Activated CD8-positive, alpha-beta T cell treated with anti-CD3 and anti-CD28 coated beads for 36 hours (primary cell): ENCODE data around the gene STEAP1. TPM values are rescaled to one million over a fixed set of nuclear protein-coding genes. Genes with fewer than 3 reads are reported as not detected.
"Not testable (repeated sequence)": the region's sequence is repeated elsewhere in the genome, so short reads cannot be mapped to it uniquely, and the experiment has no call there.

Source experiments
- ATAC-seq: fragments of 200-7000 bp; cut with Tn5 transposase; one replicate; pipeline ENCODE4 v1.10.0; 2021; ENCODE audit warnings: mild to moderate bottlenecking, moderate library complexity
- CTCF ChIA-PET: fragments of 350-600 bp; sonication (Branson Sonifier 250); formaldehyde crosslinking; loops from one replicate; lab custom pipeline; 2021; ENCODE audit warnings: antibody characterized with exemption; lab: Charles Lee
- POLR2A ChIA-PET: fragments of 350-600 bp; sonication (Branson Sonifier 250); formaldehyde crosslinking; loops from one replicate; lab custom pipeline; 2021; ENCODE audit warnings: antibody characterized with exemption; lab: Charles Lee
- DNase-seq: peaks from one replicate; pipeline ENCODE4 v3.0.0-alpha.2; 2020
- H3K27ac Mint-ChIP-seq: one replicate; pipeline ENCODE4 v1.8.0; 2021; ENCODE audit warnings: mild to moderate bottlenecking, mixed read lengths
- H3K27me3 Mint-ChIP-seq: one replicate; pipeline ENCODE4 v1.8.0; 2021; ENCODE audit warnings: mixed read lengths
- H3K36me3 Mint-ChIP-seq: one replicate; pipeline ENCODE4 v1.8.0; 2021; ENCODE audit warnings: low read depth, mixed read lengths
- H3K4me1 Mint-ChIP-seq: one replicate; pipeline ENCODE4 v1.8.0; 2021; ENCODE audit warnings: low read depth, mixed read lengths
- H3K4me3 Mint-ChIP-seq: one replicate; pipeline ENCODE4 v1.8.0; 2021; ENCODE audit warnings: mild to moderate bottlenecking, moderate library complexity, mixed read lengths
- H3K9me3 Mint-ChIP-seq: one replicate; pipeline ENCODE4 v1.8.0; 2021; ENCODE audit warnings: mixed read lengths
- CTCF ChIP-seq: fragments of 200-600 bp; IDR thresholded peaks from one replicate; pipeline ENCODE4 v1.8.0; 2022; ENCODE audit warnings: antibody characterized with exemption, mild to moderate bottlenecking
- intact Hi-C: fragments of 100-400 bp; cut with micrococcal nuclease; formaldehyde crosslinking; loops from one replicate; pipeline ENCODE4 v1.10.0; 2022
- total RNA-seq, 2 experiments: library from RNA; stranded (reverse); gene quantifications; one replicate each; pipeline ENCODE4 v1.2.3, GENCODE V29; 2021

STEAP1 gene
- total RNA-seq, 2 experiments from 2014 or later, result 0.27 to 0.51 TPM

GRCh38 chr7:90178166-90178565 lies 23.9 kb downstream of the STEAP1 start:
- intact Hi-C loops, result no loop called here
- H3K4me3 Mint-ChIP-seq, result no peak overlapping the region
- peaks cover 30% of the 10 kb centered on the region for H3K4me1 Mint-ChIP-seq
- peaks cover 2% of the 10 kb centered on the region for H3K9me3 Mint-ChIP-seq
- H3K27ac Mint-ChIP-seq, result no peak overlapping the region
- ChIA-PET CTCF (interaction anchor here (1.1 to 1.5 kb wide), 3 partner anchors 33 to 277 kb away, joined by 4 to 8 read pairs (median 5); partner anchors contain the start of gene STEAP2), POLR2A (interaction anchor here (1.2 to 1.5 kb wide), 3 partner anchors 9 to 66 kb away, joined by 3 to 4 read pairs (median 4); partner anchors contain the start of gene STEAP2)
- no peaks in the 10 kb centered on the region for H3K36me3 Mint-ChIP-seq
- H3K27me3 Mint-ChIP-seq, result peaks cover 15% of the 10 kb centered on the region
- no peak for DNase-seq
- TF ChIP-seq CTCF, result no peak
- no peak for ATAC-seq

- Mint-ChIP-seq H3K36me3 (no peaks in the 10 kb centered on the region), H3K27me3 (peaks cover 11% of the 10 kb centered on the region), H3K4me3 (no peak overlapping the region), H3K27ac (peak overlapping the region; percentile 83), H3K4me1 (peaks cover 28% of the 10 kb centered on the region), H3K9me3 (peaks cover 2% of the 10 kb centered on the region)
- ATAC-seq, result peak; percentile 97
- intact Hi-C loops, result no loop called here
- no peak for TF ChIP-seq CTCF
- DNase-seq, result peak; percentile 37
- POLR2A ChIA-PET, result interaction anchor here (1.2 to 1.5 kb wide), 3 partner anchors 9 to 65 kb away, joined by 3 to 4 read pairs (median 4); partner anchors contain the start of gene STEAP2
- CTCF ChIA-PET, result interaction anchor here (1.1 to 1.6 kb wide), 4 partner anchors 33 to 277 kb away, joined by 3 to 8 read pairs (median 4); partner anchors contain the start of gene STEAP2
Observed at GRCh38 chr7:90178679-90179278, 24.5 kb downstream of the STEAP1 start.

GRCh38 chr7:90180011-90180585 lies 25.8 kb downstream of the STEAP1 start:
- peaks cover 28% of the 10 kb centered on the region for H3K4me1 Mint-ChIP-seq
- ChIA-PET CTCF (interaction anchor here (1.6 kb wide), 1 partner anchor 36 kb away, joined by 3 read pairs; no protein-coding TSS in a partner anchor), POLR2A (no interaction called here)
- H3K9me3 Mint-ChIP-seq, result peaks cover 2% of the 10 kb centered on the region
- DNase-seq (no peak), ATAC-seq (no peak)
- no peak overlapping the region for H3K4me3 Mint-ChIP-seq
- TF ChIP-seq CTCF, result no peak
- intact Hi-C loops, result no loop called here
- H3K36me3 Mint-ChIP-seq, result no peaks in the 10 kb centered on the region
- peaks cover 11% of the 10 kb centered on the region for H3K27me3 Mint-ChIP-seq
- H3K27ac Mint-ChIP-seq, result peak overlapping the region; percentile 72

- DNase-seq, result no peak
- TF ChIP-seq CTCF, result no peak
- peak overlapping the region; percentile 72 for H3K27ac Mint-ChIP-seq
- ATAC-seq, result no peak
- peaks cover 2% of the 10 kb centered on the region for H3K9me3 Mint-ChIP-seq
- peaks cover 28% of the 10 kb centered on the region for H3K4me1 Mint-ChIP-seq
- no peaks in the 10 kb centered on the region for H3K36me3 Mint-ChIP-seq
- ChIA-PET CTCF (no interaction called here), POLR2A (no interaction called here)
- H3K4me3 Mint-ChIP-seq, result no peak overlapping the region
- intact Hi-C loops, result no loop called here
- peaks cover 11% of the 10 kb centered on the region for H3K27me3 Mint-ChIP-seq
Observed at GRCh38 chr7:90180649-90181048, 26.4 kb downstream of the STEAP1 start.

GRCh38 chr7:90181485-90181884 lies 27.2 kb downstream of the STEAP1 start:
- DNase-seq, result no peak
- Mint-ChIP-seq H3K4me1 (peaks cover 28% of the 10 kb centered on the region), H3K4me3 (no peak overlapping the region), H3K27me3 (peaks cover 11% of the 10 kb centered on the region), H3K27ac (no peak overlapping the region), H3K9me3 (no peaks in the 10 kb centered on the region), H3K36me3 (no peaks in the 10 kb centered on the region)
- intact Hi-C loops, result no loop called here
- CTCF ChIA-PET, result no interaction called here
- POLR2A ChIA-PET, result no interaction called here
- TF ChIP-seq CTCF, result no peak
- ATAC-seq, result no peak

- H3K27ac Mint-ChIP-seq, result not testable (repeated sequence)
Observed at GRCh38 chr7:90186290-90186689, 32.0 kb downstream of the STEAP1 start.

More at GRCh38 chr7:90186290-90186689, 32.0 kb downstream of the STEAP1 start:
- CTCF ChIA-PET, result interaction anchor here (1.0 kb wide), 1 partner anchor 61 kb away, joined by 3 read pairs; no protein-coding TSS in a partner anchor
- POLR2A ChIA-PET, DNase-seq, H3K9me3 Mint-ChIP-seq, intact Hi-C loops, H3K36me3 Mint-ChIP-seq, ATAC-seq, H3K4me1 Mint-ChIP-seq, H3K4me3 Mint-ChIP-seq: not testable (repeated sequence)
- peaks cover 11% of the 10 kb centered on the region for H3K27me3 Mint-ChIP-seq
